Measurements from ENCODE around the gene ZCCHC7.
"Not testable (repeated sequence)": the region's sequence is repeated elsewhere in the genome, so short reads cannot be mapped to it uniquely, and the experiment has no call there.

The ZCCHC7 gene

GRCh38 chr9:37259951-37260350 lies 139.6 kb downstream of the ZCCHC7 start:
- no peak for DNase-seq

- peak; percentile 22 for DNase-seq
Observed at GRCh38 chr9:37262410-37262809, 142.0 kb downstream of the ZCCHC7 start.

- DNase-seq, result no peak
Observed at GRCh38 chr9:37264539-37264938, 144.2 kb downstream of the ZCCHC7 start.

- DNase-seq, result no peak
Observed at GRCh38 chr9:37266630-37267029, 146.3 kb downstream of the ZCCHC7 start.

GRCh38 chr9:37269221-37269620 lies 148.8 kb downstream of the ZCCHC7 start:
- no peak for DNase-seq

- no peak for DNase-seq
Observed at GRCh38 chr9:37271679-37272078, 151.3 kb downstream of the ZCCHC7 start.

- no peak for DNase-seq
Observed at GRCh38 chr9:37273595-37273994, 153.2 kb downstream of the ZCCHC7 start.

- DNase-seq, result no peak
Observed at GRCh38 chr9:37281541-37281940, 161.2 kb downstream of the ZCCHC7 start.

GRCh38 chr9:37283730-37284325 lies 163.5 kb downstream of the ZCCHC7 start:
- peak; percentile 81 for DNase-seq

GRCh38 chr9:37284636-37285035 lies 164.3 kb downstream of the ZCCHC7 start:
- DNase-seq, result peak; percentile 68

GRCh38 chr9:37286530-37287175 lies 166.3 kb downstream of the ZCCHC7 start:
- no peak for DNase-seq

- DNase-seq, result no peak
Observed at GRCh38 chr9:37287317-37287716, 166.9 kb downstream of the ZCCHC7 start.

GRCh38 chr9:37289631-37290030 lies 169.3 kb downstream of the ZCCHC7 start:
- no peak for DNase-seq

GRCh38 chr9:37290366-37290939 lies 170.1 kb downstream of the ZCCHC7 start:
- DNase-seq, result no peak

- DNase-seq, result peak; percentile 86
Observed at GRCh38 chr9:37290940-37291485, 170.6 kb downstream of the ZCCHC7 start.

GRCh38 chr9:37291612-37292238 lies 171.4 kb downstream of the ZCCHC7 start:
- not testable (repeated sequence) for DNase-seq

- no peak for DNase-seq
Observed at GRCh38 chr9:37292896-37293295, 172.5 kb downstream of the ZCCHC7 start.

GRCh38 chr9:37293664-37294524 lies 173.5 kb downstream of the ZCCHC7 start:
- peak; percentile 35 for DNase-seq

GRCh38 chr9:37295178-37295577 lies 174.8 kb downstream of the ZCCHC7 start:
- no peak for DNase-seq

GRCh38 chr9:37295796-37296195 lies 175.4 kb downstream of the ZCCHC7 start:
- no peak for DNase-seq

- DNase-seq, result no peak
Observed at GRCh38 chr9:37297592-37297991, 177.2 kb downstream of the ZCCHC7 start.

- DNase-seq, result peak; percentile 39
Observed at GRCh38 chr9:37300620-37301019, 180.2 kb downstream of the ZCCHC7 start.

All from fibroblast of skin of right biceps (primary cell).